A673 (cell line): Measurements from ENCODE around the gene ATP9A.

Experiments used
- EZH2 ChIP-seq: fragments of 200-600 bp; sonication (generic); IDR thresholded peaks from 2 replicates; pipeline ENCODE4 v1.6.1; 2017; ENCODE audit warnings: borderline replicate concordance, low read depth, mild to moderate bottlenecking, mixed read lengths, antibody characterized with exemption, low read length; ENCODE audit not compliant: poor library complexity, severe bottlenecking
- TF ChIP-seq, protein P1 (sequence below): fragments of 300-800, 200-600 bp; sonication (generic); conservative IDR thresholded peaks from 2 replicates; pipeline ENCODE4 v1.5.1; 2017; ENCODE audit warnings: low read depth, mild to moderate bottlenecking, antibody characterized with exemption, low read length, moderate library complexity, mixed read lengths

DNA sequence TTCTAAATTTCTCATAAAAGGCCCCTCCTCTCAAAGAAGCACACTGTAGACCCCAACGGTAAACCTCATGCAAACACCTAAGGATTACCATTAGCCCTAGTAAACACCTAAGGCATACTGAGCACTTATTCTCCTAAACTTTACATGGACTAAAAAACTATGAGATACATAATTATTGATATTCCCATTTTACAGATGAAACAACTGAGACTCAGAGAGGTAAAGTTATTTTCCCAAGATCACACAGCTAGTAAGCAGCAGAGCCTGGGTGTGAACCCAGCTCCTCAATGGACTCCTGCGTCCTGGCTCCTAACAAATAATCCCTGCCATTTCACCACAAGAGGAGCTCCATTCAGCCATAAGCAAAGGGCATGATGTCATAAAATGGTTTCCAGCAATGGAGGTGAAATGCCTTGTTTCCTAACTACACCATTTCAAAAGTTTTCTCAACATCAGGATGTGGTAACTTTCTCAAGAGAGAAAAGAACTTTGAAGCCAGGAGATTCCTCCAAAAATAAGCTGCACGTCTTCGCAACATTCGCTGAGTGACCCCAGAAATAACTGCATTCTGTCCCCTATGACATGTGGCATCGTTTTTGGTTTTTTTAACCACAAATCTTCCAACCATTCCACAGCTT is 4.1 kb downstream of the ATP9A start:
- TF ChIP-seq, protein P1, sequence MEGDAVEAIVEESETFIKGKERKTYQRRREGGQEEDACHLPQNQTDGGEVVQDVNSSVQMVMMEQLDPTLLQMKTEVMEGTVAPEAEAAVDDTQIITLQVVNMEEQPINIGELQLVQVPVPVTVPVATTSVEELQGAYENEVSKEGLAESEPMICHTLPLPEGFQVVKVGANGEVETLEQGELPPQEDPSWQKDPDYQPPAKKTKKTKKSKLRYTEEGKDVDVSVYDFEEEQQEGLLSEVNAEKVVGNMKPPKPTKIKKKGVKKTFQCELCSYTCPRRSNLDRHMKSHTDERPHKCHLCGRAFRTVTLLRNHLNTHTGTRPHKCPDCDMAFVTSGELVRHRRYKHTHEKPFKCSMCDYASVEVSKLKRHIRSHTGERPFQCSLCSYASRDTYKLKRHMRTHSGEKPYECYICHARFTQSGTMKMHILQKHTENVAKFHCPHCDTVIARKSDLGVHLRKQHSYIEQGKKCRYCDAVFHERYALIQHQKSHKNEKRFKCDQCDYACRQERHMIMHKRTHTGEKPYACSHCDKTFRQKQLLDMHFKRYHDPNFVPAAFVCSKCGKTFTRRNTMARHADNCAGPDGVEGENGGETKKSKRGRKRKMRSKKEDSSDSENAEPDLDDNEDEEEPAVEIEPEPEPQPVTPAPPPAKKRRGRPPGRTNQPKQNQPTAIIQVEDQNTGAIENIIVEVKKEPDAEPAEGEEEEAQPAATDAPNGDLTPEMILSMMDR, result no peak
- TF ChIP-seq EZH2, result no peak
